Neural cell (in vitro differentiated cells): Measurements from ENCODE around the gene GPT2. TPM values are rescaled to one million over a fixed set of nuclear protein-coding genes. Genes with fewer than 3 reads are reported as not detected.

Source experiments
- H2AFZ ChIP-seq: fragments of 200-600, 300-800 bp; sonication (generic), shearing (Covaris generic); 2 replicates; pipeline ENCODE4 v1.6.0; 2014; ENCODE audit warnings: low read depth, mild to moderate bottlenecking, antibody characterized with exemption, low read length, moderate library complexity
- H3F3A ChIP-seq: fragments of 200-600 bp; shearing (Covaris generic); 2 replicates; pipeline ENCODE4 v1.6.1; 2016; ENCODE audit warnings: mild to moderate bottlenecking, moderate library complexity, mixed read lengths, antibody characterized with exemption, low read length; ENCODE audit not compliant: insufficient read depth, poor library complexity, severe bottlenecking
- H3K27ac ChIP-seq: fragments of 200-600, 300-800 bp; sonication (generic), shearing (Covaris generic); 2 replicates; pipeline ENCODE4 v1.5.1; 2014; ENCODE audit warnings: mild to moderate bottlenecking, low read length, moderate library complexity
- H3K27me3 ChIP-seq: fragments of 300-800, 200-600 bp; sonication (generic), shearing (Covaris generic); 2 replicates; pipeline ENCODE4 v1.6.0; 2014; ENCODE audit warnings: mild to moderate bottlenecking, low read depth, low read length, moderate library complexity; ENCODE audit not compliant: insufficient read depth
- H3K36me3 ChIP-seq: fragments of 300-800, 200-600 bp; sonication (generic), shearing (Covaris generic); 2 replicates; pipeline ENCODE4 v1.5.1; 2014; ENCODE audit warnings: mild to moderate bottlenecking, antibody characterized with exemption, low read length, moderate library complexity; ENCODE audit not compliant: insufficient read depth
- H3K4me2 ChIP-seq: fragments of 300-800, 200-600 bp; sonication (generic), shearing (Covaris generic); 2 replicates; pipeline ENCODE4 v1.6.0; 2014; ENCODE audit warnings: mild to moderate bottlenecking, low read length
- H3K4me3 ChIP-seq: fragments of 300-800, 200-600 bp; sonication (generic), shearing (Covaris generic); 2 replicates; pipeline ENCODE4 v1.5.1; 2014; ENCODE audit warnings: mild to moderate bottlenecking, low read length, moderate library complexity
- H3K79me2 ChIP-seq: fragments of 200-600 bp; shearing (Covaris generic); replicated peaks from 2 replicates; pipeline ENCODE4 v1.6.0; 2014; ENCODE audit warnings: mild to moderate bottlenecking, low read length, moderate library complexity; ENCODE audit not compliant: insufficient read depth
- H3K9ac ChIP-seq: fragments of 300-800, 200-600 bp; sonication (generic), shearing (Covaris generic); 2 replicates; pipeline ENCODE4 v1.6.1; 2016; ENCODE audit warnings: mild to moderate bottlenecking, low read length, mixed read lengths
- H3K9me2 ChIP-seq: fragments of 200-600 bp; shearing (Covaris generic); 2 replicates; pipeline ENCODE4 v1.6.1; 2016; ENCODE audit warnings: mild to moderate bottlenecking, low read length, mixed read lengths; ENCODE audit not compliant: insufficient read depth
- H3K9me3 ChIP-seq: fragments of 200-600, 300-800 bp; sonication (generic), shearing (Covaris generic); 2 replicates; pipeline ENCODE4 v1.6.1; 2016; ENCODE audit warnings: mild to moderate bottlenecking, mixed run types, low read length, moderate library complexity, mixed read lengths
- H4K20me1 ChIP-seq: fragments of 200-600 bp; shearing (Covaris generic); 2 replicates; pipeline ENCODE4 v1.6.1; 2016; ENCODE audit warnings: mild to moderate bottlenecking, mixed run types; ENCODE audit not compliant: insufficient read depth
- EP300 ChIP-seq: fragments of 450-650 bp; conservative IDR thresholded peaks from 2 replicates; pipeline ENCODE4 v1.6.1; 2014; ENCODE audit warnings: antibody characterized with exemption, mild to moderate bottlenecking, moderate library complexity; ENCODE audit not compliant: poor library complexity, severe bottlenecking
- EZH2 ChIP-seq: fragments of 200-600, 300-800 bp; shearing (Covaris generic), sonication (generic); IDR thresholded peaks from 2 replicates; pipeline ENCODE4 v1.6.1; 2014; ENCODE audit warnings: antibody characterized with exemption, low read length, borderline replicate concordance, mild to moderate bottlenecking; ENCODE audit not compliant: insufficient read depth, poor library complexity, severe bottlenecking
- MXI1 ChIP-seq: fragments of 450-650 bp; conservative IDR thresholded peaks from 2 replicates; pipeline ENCODE4 v1.6.1; 2014; ENCODE audit warnings: antibody characterized with exemption, mild to moderate bottlenecking; ENCODE audit not compliant: poor library complexity, severe bottlenecking
- POLR2AphosphoS5 ChIP-seq: IDR thresholded peaks from 2 replicates; pipeline ENCODE4 v1.6.1; 2012
- RAD21 ChIP-seq: fragments of 450-650 bp; conservative IDR thresholded peaks from 2 replicates; pipeline ENCODE4 v1.6.1; 2014; ENCODE audit warnings: antibody characterized with exemption, mild to moderate bottlenecking, moderate library complexity
- REST ChIP-seq: IDR thresholded peaks from 2 replicates; pipeline ENCODE4 v1.6.1; 2012; ENCODE audit warnings: borderline replicate concordance
- SMC3 ChIP-seq: fragments of 450-650 bp; conservative IDR thresholded peaks from 2 replicates; pipeline ENCODE4 v1.6.1; 2014; ENCODE audit warnings: antibody characterized with exemption, mild to moderate bottlenecking, moderate library complexity; ENCODE audit not compliant: poor library complexity
- TAF1 ChIP-seq: IDR thresholded peaks from 2 replicates; pipeline ENCODE4 v1.6.1; 2012; ENCODE audit warnings: low read depth
- polyA plus RNA-seq: library from polyadenylated mRNA; depleted of rRNA; stranded (reverse); fragments of >200 nt; gene quantifications from 2 replicates; pipeline ENCODE4 v1.2.3, GENCODE V29; 2014
- TF ChIP-seq, protein P1 (sequence below): fragments of 450-650 bp; IDR thresholded peaks from 2 replicates; pipeline ENCODE4 v1.5.1; 2014; ENCODE audit warnings: antibody characterized with exemption, mild to moderate bottlenecking, moderate library complexity; ENCODE audit not compliant: poor library complexity, severe bottlenecking

Gene GPT2
- polyA plus RNA-seq, 1 donor from 2014 or later = 23.9 TPM

GRCh38 chr16:46850619-46851555, 33.3 kb upstream of the GPT2 start:
- no peaks in the 10 kb centered on the region for H3K79me2 ChIP-seq
- H3K9ac ChIP-seq = no peak overlapping the region
- H3K9me2 ChIP-seq = no peaks in the 10 kb centered on the region
- no peaks in the 10 kb centered on the region for H3K27me3 ChIP-seq
- no peaks in the 10 kb centered on the region for H4K20me1 ChIP-seq
- no peak overlapping the region for H2AFZ ChIP-seq
- no peaks in the 10 kb centered on the region for H3K9me3 ChIP-seq
- no peak overlapping the region for H3K4me3 ChIP-seq
- TF ChIP-seq, protein P1, sequence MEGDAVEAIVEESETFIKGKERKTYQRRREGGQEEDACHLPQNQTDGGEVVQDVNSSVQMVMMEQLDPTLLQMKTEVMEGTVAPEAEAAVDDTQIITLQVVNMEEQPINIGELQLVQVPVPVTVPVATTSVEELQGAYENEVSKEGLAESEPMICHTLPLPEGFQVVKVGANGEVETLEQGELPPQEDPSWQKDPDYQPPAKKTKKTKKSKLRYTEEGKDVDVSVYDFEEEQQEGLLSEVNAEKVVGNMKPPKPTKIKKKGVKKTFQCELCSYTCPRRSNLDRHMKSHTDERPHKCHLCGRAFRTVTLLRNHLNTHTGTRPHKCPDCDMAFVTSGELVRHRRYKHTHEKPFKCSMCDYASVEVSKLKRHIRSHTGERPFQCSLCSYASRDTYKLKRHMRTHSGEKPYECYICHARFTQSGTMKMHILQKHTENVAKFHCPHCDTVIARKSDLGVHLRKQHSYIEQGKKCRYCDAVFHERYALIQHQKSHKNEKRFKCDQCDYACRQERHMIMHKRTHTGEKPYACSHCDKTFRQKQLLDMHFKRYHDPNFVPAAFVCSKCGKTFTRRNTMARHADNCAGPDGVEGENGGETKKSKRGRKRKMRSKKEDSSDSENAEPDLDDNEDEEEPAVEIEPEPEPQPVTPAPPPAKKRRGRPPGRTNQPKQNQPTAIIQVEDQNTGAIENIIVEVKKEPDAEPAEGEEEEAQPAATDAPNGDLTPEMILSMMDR = no peak
- TF ChIP-seq SMC3 = no peak
- TF ChIP-seq REST = no peak
- TF ChIP-seq EP300 = no peak
- no peak for TF ChIP-seq POLR2AphosphoS5
- no peak for TF ChIP-seq EZH2
- TF ChIP-seq TAF1 = no peak
- no peak for TF ChIP-seq RAD21
- no peak for TF ChIP-seq MXI1
- no peaks in the 10 kb centered on the region for H3F3A ChIP-seq
- H3K4me2 ChIP-seq = no peak overlapping the region
- H3K27ac ChIP-seq = no peak overlapping the region
- H3K36me3 ChIP-seq = no peaks in the 10 kb centered on the region

DNA sequence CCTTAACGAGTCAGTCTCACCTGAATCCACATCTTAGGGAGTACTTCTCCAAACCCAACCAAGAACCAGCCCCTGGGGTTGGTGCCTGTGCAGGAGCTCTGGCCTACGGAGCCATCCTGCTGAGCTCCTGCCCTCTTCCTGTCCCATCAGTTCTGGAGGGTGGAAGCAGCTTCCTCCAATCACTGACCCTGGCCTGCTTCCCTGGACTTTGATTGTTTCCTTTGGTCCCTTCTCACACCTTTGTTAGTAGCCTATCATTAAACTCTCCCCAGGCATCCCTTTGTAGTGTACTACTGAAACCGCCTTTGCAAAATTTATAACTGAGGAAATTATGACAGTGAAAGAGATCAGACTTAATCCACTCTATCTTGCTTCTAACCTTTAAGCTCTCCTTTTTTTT, 32.0 kb upstream of the GPT2 start:
- Histone ChIP-seq H4K20me1 (no peaks in the 10 kb centered on the region), H3K4me3 (no peak overlapping the region), H3K9me2 (no peaks in the 10 kb centered on the region), H3K4me2 (no peak overlapping the region), H3F3A (no peaks in the 10 kb centered on the region), H3K27ac (no peak overlapping the region), H3K9ac (no peak overlapping the region), H3K79me2 (no peaks in the 10 kb centered on the region), H3K36me3 (no peaks in the 10 kb centered on the region), H3K27me3 (no peaks in the 10 kb centered on the region), H3K9me3 (no peaks in the 10 kb centered on the region), H2AFZ (no peak overlapping the region)
- TF ChIP-seq, protein P1 = no peak
